B cell (primary cell): ENCODE measurements around the gene RADX. TPM values are rescaled to one million over a fixed set of nuclear protein-coding genes. Genes with fewer than 3 reads are reported as not detected.

Experiments used
- ATAC-seq: fragments of 200-7000 bp; cut with Tn5 transposase; one replicate; pipeline ENCODE4 v1.10.0; 2021; ENCODE audit warnings: low read depth, mild to moderate bottlenecking, moderate number of reproducible peaks, moderate library complexity
- CTCF ChIA-PET: fragments of 350-600 bp; sonication (Branson Sonifier 250); formaldehyde crosslinking; loops from one replicate; lab custom pipeline; 2021; ENCODE audit warnings: antibody characterized with exemption, inconsistent platforms; lab: Charles Lee
- POLR2A ChIA-PET: fragments of 350-600 bp; sonication (Branson Sonifier 250); formaldehyde crosslinking; loops from one replicate; lab custom pipeline; 2021; ENCODE audit warnings: antibody characterized with exemption; lab: Charles Lee
- DNase-seq: peaks from one replicate; pipeline ENCODE4 v3.0.0; 2013
- H2AFZ ChIP-seq: 2 replicates; pipeline ENCODE4 v1.6.1; 2012; ENCODE audit warnings: mild to moderate bottlenecking, low read depth, low read length; ENCODE audit not compliant: insufficient read depth, poor library complexity, severe bottlenecking
- H3K27ac ChIP-seq, 2 donors: 1 replicate in 1 of 2; 2 replicates in 1 of 2; pipeline ENCODE4 v1.5.1; 2012 to 2013; ENCODE audit warnings: low read length in 2 of 2, mild to moderate bottlenecking in 2 of 2, moderate library complexity in 1 of 2
- H3K27me3 ChIP-seq, 4 experiments: fragments of 200-600 bp in 1 of 4; sonication (generic) in 1 of 4; replicated peaks in 1 of 4; 1 replicate in 2 of 4; 2 replicates in 2 of 4; pipeline versions ENCODE4 v1.6.1 to v1.7.0; 2013 to 2016; ENCODE audit warnings: low read length in 3 of 4, mild to moderate bottlenecking in 2 of 4, mixed read lengths in 1 of 4, moderate library complexity in 1 of 4; ENCODE audit not compliant: insufficient read depth in 4 of 4, control insufficient read depth in 3 of 4; ENCODE audit errors: control extremely low read depth in 1 of 4
- H3K36me3 ChIP-seq, 2 experiments: replicated peaks in 1 of 2; 1 replicate in 1 of 2; 2 replicates in 1 of 2; pipeline versions ENCODE4 v1.6.1 to v1.7.1; 2013; ENCODE audit warnings: low read length in 1 of 2; ENCODE audit not compliant: insufficient read depth in 2 of 2, control insufficient read depth in 1 of 2; ENCODE audit errors: control extremely low read depth in 1 of 2, extremely low read depth in 1 of 2
- H3K4me1 ChIP-seq, 2 donors: fragments of 200-600 bp in 1 of 2; sonication (generic) in 1 of 2; 1 replicate in 1 of 2; 2 replicates in 1 of 2; pipeline versions ENCODE4 v1.5.1 to v1.6.1; 2013 to 2017; ENCODE audit warnings: low read length in 2 of 2; ENCODE audit not compliant: control insufficient read depth in 2 of 2, insufficient read depth in 2 of 2
- H3K4me2 ChIP-seq: replicated peaks from 2 replicates; pipeline ENCODE3; 2012; ENCODE audit warnings: mild to moderate bottlenecking, low read depth, low read length; ENCODE audit not compliant: poor library complexity, severe bottlenecking
- H3K4me3 ChIP-seq, 5 experiments: fragments of 200-600 bp in 1 of 5; sonication (generic) in 1 of 5; 1 replicate in 3 of 5; 2 replicates in 2 of 5; pipeline versions ENCODE4 v1.5.1 to v1.7.0; 2011 to 2016; ENCODE audit warnings: low read length in 4 of 5, mild to moderate bottlenecking in 4 of 5, low read depth in 2 of 5, control low read depth in 1 of 5, moderate library complexity in 1 of 5; ENCODE audit not compliant: insufficient read depth in 1 of 5; ENCODE audit errors: control extremely low read depth in 1 of 5, extremely low read depth in 1 of 5
- H3K79me2 ChIP-seq: fragments of 200-600 bp; sonication (generic); one replicate; pipeline ENCODE4 v1.6.0; 2016; ENCODE audit warnings: low read length; ENCODE audit not compliant: control insufficient read depth, insufficient read depth
- H3K9ac ChIP-seq: fragments of 200-600 bp; sonication (generic); 2 replicates; pipeline ENCODE4 v1.6.1; 2017; ENCODE audit warnings: mild to moderate bottlenecking, low read length, moderate library complexity
- H3K9me3 ChIP-seq, 3 donors: one replicate each; pipeline versions ENCODE4 v1.6.1 to v1.7.1; 2013; ENCODE audit warnings: low read length in 2 of 3; ENCODE audit not compliant: control insufficient read depth in 2 of 3, insufficient read depth in 1 of 3; ENCODE audit errors: control extremely low read depth in 1 of 3
- H4K20me1 ChIP-seq: 2 replicates; pipeline ENCODE4 v1.6.0; 2012; ENCODE audit warnings: mild to moderate bottlenecking, low read length; ENCODE audit not compliant: insufficient read depth, control insufficient read depth, poor library complexity, severe bottlenecking
- H3K27ac Mint-ChIP-seq: one replicate; pipeline ENCODE4 v1.8.0; 2021; ENCODE audit warnings: mixed read lengths
- H3K27me3 Mint-ChIP-seq: one replicate; pipeline ENCODE4 v1.8.0; 2021; ENCODE audit warnings: mixed read lengths
- H3K4me1 Mint-ChIP-seq: one replicate; pipeline ENCODE4 v1.8.0; 2021; ENCODE audit warnings: mixed read lengths
- H3K4me3 Mint-ChIP-seq: one replicate; pipeline ENCODE4 v1.8.0; 2021; ENCODE audit warnings: mixed read lengths
- H3K9me3 Mint-ChIP-seq: one replicate; pipeline ENCODE4 v1.8.0; 2022; ENCODE audit warnings: mixed read lengths; ENCODE audit not compliant: insufficient read depth
- EZH2 ChIP-seq: IDR thresholded peaks from 2 replicates; pipeline ENCODE4 v1.6.1; 2012; ENCODE audit warnings: borderline replicate concordance, low read depth, mild to moderate bottlenecking, moderate library complexity, low read length; ENCODE audit not compliant: insufficient read depth, poor library complexity, severe bottlenecking
- WGBS: methylation state at CpG from one replicate; pipeline ENCODE4 v1.1.5; 2013; ENCODE audit warnings: missing lambda C conversion rate; ENCODE audit not compliant: insufficient coverage; 5-methylcytosine and 5-hydroxymethylcytosine counted together
- intact Hi-C: fragments of 100-400 bp; cut with micrococcal nuclease; formaldehyde crosslinking; loops from one replicate; pipeline ENCODE4 v1.10.0; 2022
- polyA plus RNA-seq: library from polyadenylated mRNA; depleted of rRNA; stranded (reverse); fragments of >200 nt; gene quantifications from 2 replicates; pipeline ENCODE4 v1.2.3, GENCODE V29; 2012
- total RNA-seq, 2 donors: library from RNA; stranded (reverse); fragments of 120-200 nt in 1 of 2; gene quantifications; 1 replicate in 1 of 2; 2 replicates in 1 of 2; pipeline versions ENCODE4 v1.2.3 to v1.2.4, GENCODE V29; 2013 to 2022
- TF ChIP-seq, protein P1 (sequence below): fragments of 200-600 bp; IDR thresholded peaks from one replicate; pipeline ENCODE4 v1.8.0; 2022; ENCODE audit warnings: antibody characterized with exemption, mild to moderate bottlenecking

Gene RADX
- total and polyA plus RNA-seq, 2 donors (not counting 1 experiment from before 2014, with no cell fraction given), result 7.9 to 15.3 TPM

DNA sequence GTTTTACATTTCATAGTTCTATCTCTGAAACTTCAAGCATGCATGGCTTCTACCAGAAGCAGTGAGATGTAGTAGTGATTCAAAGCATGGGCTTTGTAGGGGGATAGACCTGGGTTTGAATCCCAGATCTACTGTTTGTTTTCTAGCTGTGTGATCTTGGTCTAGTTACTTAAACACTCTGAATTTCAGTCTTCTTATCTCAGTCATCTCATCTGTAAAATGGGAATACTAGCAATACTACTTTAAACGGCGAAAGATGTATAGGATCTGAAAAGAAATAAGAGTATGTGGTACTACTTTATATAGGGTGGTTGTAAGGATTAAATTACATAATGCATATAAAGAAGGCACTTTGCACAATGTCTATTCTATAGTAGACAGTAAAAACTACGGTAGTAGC, 94.7 kb downstream of the RADX start:
- no peaks in the 10 kb centered on the region for H3K79me2 ChIP-seq
- ChIA-PET POLR2A (no interaction called here), CTCF (no interaction called here)
- H3K27ac ChIP-seq, result no peak overlapping the region
- no peak overlapping the region for H3K4me3 Mint-ChIP-seq
- no CpG with 5 or more reads among the region's 3 CpGs for WGBS
- no peak overlapping the region for H2AFZ ChIP-seq
- H3K27me3 Mint-ChIP-seq, result no peaks in the 10 kb centered on the region
- no peaks in the 10 kb centered on the region for H3K9me3 Mint-ChIP-seq
- no peaks in the 10 kb centered on the region for H3K4me1 ChIP-seq
- H3K4me3 ChIP-seq, result no peak overlapping the region
- intact Hi-C loops, result no loop called here
- TF ChIP-seq, protein P1, sequence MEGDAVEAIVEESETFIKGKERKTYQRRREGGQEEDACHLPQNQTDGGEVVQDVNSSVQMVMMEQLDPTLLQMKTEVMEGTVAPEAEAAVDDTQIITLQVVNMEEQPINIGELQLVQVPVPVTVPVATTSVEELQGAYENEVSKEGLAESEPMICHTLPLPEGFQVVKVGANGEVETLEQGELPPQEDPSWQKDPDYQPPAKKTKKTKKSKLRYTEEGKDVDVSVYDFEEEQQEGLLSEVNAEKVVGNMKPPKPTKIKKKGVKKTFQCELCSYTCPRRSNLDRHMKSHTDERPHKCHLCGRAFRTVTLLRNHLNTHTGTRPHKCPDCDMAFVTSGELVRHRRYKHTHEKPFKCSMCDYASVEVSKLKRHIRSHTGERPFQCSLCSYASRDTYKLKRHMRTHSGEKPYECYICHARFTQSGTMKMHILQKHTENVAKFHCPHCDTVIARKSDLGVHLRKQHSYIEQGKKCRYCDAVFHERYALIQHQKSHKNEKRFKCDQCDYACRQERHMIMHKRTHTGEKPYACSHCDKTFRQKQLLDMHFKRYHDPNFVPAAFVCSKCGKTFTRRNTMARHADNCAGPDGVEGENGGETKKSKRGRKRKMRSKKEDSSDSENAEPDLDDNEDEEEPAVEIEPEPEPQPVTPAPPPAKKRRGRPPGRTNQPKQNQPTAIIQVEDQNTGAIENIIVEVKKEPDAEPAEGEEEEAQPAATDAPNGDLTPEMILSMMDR, result no peak
- no peak for TF ChIP-seq EZH2
- no peaks in the 10 kb centered on the region for H3K9me3 ChIP-seq
- no peaks in the 10 kb centered on the region for H3K4me1 Mint-ChIP-seq
- H3K27me3 ChIP-seq, result no peaks in the 10 kb centered on the region
- H3K27ac Mint-ChIP-seq, result no peak overlapping the region
- no peak overlapping the region for H3K4me2 ChIP-seq
- H3K36me3 ChIP-seq, result no peaks in the 10 kb centered on the region
- ATAC-seq (no peak), DNase-seq (no peak)
- no peak overlapping the region for H3K9ac ChIP-seq
- H4K20me1 ChIP-seq, result no peaks in the 10 kb centered on the region

DNA sequence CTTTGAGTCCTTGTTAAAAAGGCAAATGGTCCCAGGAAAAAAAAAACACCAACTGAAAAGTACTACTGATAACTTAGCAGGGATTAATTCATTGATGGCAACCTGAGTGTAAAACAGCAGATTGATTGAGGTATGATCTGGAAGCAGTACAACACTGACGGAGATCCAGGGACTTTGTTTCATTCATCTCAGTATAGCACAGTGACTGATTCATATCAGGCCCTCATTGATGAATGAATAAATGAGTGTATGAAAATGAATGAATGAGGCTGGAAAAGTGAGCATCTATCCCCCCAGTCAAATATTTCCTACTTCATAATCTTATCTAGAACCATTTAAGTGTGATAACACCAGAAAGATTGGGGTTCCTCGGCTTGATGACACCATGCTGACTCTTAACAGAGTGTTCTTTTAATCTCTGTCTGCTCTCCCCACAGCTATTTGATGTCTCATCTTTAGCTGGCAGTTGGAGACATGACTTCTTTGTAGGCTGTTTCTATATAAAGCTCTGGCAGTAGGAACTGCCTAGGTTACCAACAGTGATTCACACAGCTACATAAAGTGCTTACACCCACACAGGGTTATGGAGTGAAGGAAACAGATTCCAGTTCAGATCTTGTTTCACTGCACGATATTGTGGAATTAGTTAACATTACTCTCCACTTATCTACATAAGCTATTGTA, 96.1 kb downstream of the RADX start:
- Histone ChIP-seq H3K4me3 (no peak overlapping the region), H3K9ac (no peak overlapping the region), H2AFZ (no peak overlapping the region), H3K79me2 (no peaks in the 10 kb centered on the region), H3K27ac (no peak overlapping the region), H3K27me3 (no peaks in the 10 kb centered on the region), H3K9me3 (no peaks in the 10 kb centered on the region), H4K20me1 (no peaks in the 10 kb centered on the region), H3K4me1 (no peaks in the 10 kb centered on the region), H3K36me3 (no peaks in the 10 kb centered on the region), H3K4me2 (no peak overlapping the region)
- Mint-ChIP-seq H3K27me3 (no peaks in the 10 kb centered on the region), H3K27ac (no peak overlapping the region), H3K4me3 (no peak overlapping the region), H3K4me1 (no peaks in the 10 kb centered on the region), H3K9me3 (no peaks in the 10 kb centered on the region)
- no peak for ATAC-seq
- intact Hi-C loops, result no loop called here
- POLR2A ChIA-PET, result no interaction called here
- CTCF ChIA-PET, result no interaction called here
- TF ChIP-seq, protein P1, result no peak
- no peak for TF ChIP-seq EZH2
- DNase-seq, result no peak
- WGBS, result no CpG with 5 or more reads among the region's 3 CpGs
